PC-3 (cell line): ENCODE data around the gene SV2C.

ENCODE experiments used
- CTCF ChIP-seq: fragments of 300-600 bp; sonication (generic); conservative IDR thresholded peaks from 2 replicates; pipeline ENCODE4 v1.5.1; 2017; ENCODE audit warnings: antibody characterized with exemption, low read depth, mild to moderate bottlenecking, low read length
- EZH2 ChIP-seq: fragments of 300-600 bp; sonication (generic); IDR thresholded peaks from one replicate; pipeline ENCODE4 v1.6.1; 2017; ENCODE audit warnings: antibody characterized with exemption, mild to moderate bottlenecking, low read length; ENCODE audit not compliant: unreplicated experiment
- EZH2phosphoT487 ChIP-seq: fragments of 300-600 bp; sonication (generic); IDR thresholded peaks from 2 replicates; pipeline ENCODE4 v1.6.1; 2018; ENCODE audit warnings: mild to moderate bottlenecking, antibody characterized with exemption, low read length, borderline replicate concordance

DNA sequence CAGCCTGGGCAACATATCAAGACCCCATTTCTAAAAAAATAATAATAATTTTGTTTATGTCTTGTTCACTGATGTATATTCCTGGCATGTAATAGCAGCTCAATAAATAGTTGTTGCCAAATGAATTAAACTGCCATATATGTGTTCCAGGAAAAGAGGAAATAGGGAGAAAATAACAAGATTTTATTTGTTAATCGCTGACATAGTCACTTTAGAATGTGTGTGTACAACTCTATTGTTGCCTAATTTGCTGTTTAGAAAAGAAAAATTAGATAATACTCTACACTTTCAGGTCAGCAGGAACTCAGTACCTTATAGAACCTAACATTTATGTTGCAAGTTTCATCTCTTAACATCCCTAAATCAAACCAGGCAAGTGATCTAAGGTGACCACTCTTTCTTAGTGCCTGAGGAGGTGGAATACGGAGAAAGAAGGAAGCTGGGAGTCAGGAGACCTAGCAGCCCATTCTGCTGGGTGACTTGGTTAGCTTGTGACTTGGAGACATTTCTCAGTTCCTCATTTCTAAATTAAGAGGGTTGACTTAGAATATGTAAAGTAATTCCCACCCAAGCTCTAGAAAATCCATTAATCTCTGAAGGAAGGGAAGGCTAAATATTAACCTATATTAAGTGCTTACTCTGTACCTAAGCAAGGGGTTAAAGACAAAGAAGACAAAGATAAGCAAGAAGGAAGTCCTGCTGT lies 209.6 kb downstream of the SV2C start:
- TF ChIP-seq CTCF, result no peak
- TF ChIP-seq EZH2, result no peak
- TF ChIP-seq EZH2phosphoT487, result no peak
